Epithelial cell of proximal tubule (primary cell): ENCODE measurements around the gene NCLN. TPM values are rescaled to one million over a fixed set of nuclear protein-coding genes. Genes with fewer than 3 reads are reported as not detected.
"Not testable (repeated sequence)": the region's sequence is repeated elsewhere in the genome, so short reads cannot be mapped to it uniquely, and the experiment has no call there.

Experiments used
- DNase-seq: peaks from one replicate; pipeline ENCODE4 v3.0.0-alpha.2; 2011; ENCODE audit warnings: low read depth
- H3K4me3 ChIP-seq: 2 replicates; pipeline ENCODE4 v1.5.1; 2011; ENCODE audit warnings: low read depth, mild to moderate bottlenecking, low read length
- CTCF ChIP-seq: conservative IDR thresholded peaks from 2 replicates; pipeline ENCODE4 v1.5.1; 2012; ENCODE audit warnings: low read depth, mild to moderate bottlenecking, low read length
- total RNA-seq: library from RNA; depleted of rRNA; stranded (reverse); fragments of >200 nt; gene quantifications from 2 replicates; pipeline ENCODE4 v1.2.3, GENCODE V29; 2015

NCLN gene
- total RNA-seq, 1 donor from 2014 or later = 59.7 TPM

- no peak for TF ChIP-seq CTCF
Measured at GRCh38 chr19:3208317-3209207, 22.8 kb downstream of the NCLN start.

GRCh38 chr19:3210347-3211017 is 24.8 kb downstream of the NCLN start:
- peak; percentile 69 for TF ChIP-seq CTCF
- DNase-seq = no peak

More at GRCh38 chr19:3208317-3209207, 22.8 kb downstream of the NCLN start:
- no peak overlapping the region for H3K4me3 ChIP-seq
- no peak for DNase-seq

GRCh38 chr19:3211191-3211590 is 25.5 kb downstream of the NCLN start:
- H3K4me3 ChIP-seq = no peak overlapping the region
- DNase-seq = no peak
- TF ChIP-seq CTCF = no peak

More at GRCh38 chr19:3210347-3211017, 24.8 kb downstream of the NCLN start:
- H3K4me3 ChIP-seq = no peak overlapping the region

GRCh38 chr19:3213159-3213558 is 27.4 kb downstream of the NCLN start:
- H3K4me3 ChIP-seq = no peak overlapping the region
- no peak for TF ChIP-seq CTCF
- no peak for DNase-seq

GRCh38 chr19:3216874-3217273 is 31.1 kb downstream of the NCLN start:
- DNase-seq = no peak
- TF ChIP-seq CTCF = no peak
- H3K4me3 ChIP-seq = no peak overlapping the region

- DNase-seq = no peak
- no peak for TF ChIP-seq CTCF
- no peak overlapping the region for H3K4me3 ChIP-seq
Measured at GRCh38 chr19:3220576-3220975, 34.8 kb downstream of the NCLN start.

GRCh38 chr19:3221576-3221975 is 35.8 kb downstream of the NCLN start:
- not testable (repeated sequence) for DNase-seq, H3K4me3 ChIP-seq
